HG03432 (cell line): ENCODE data around the gene FAM25A.
"Not testable (repeated sequence)": the region's sequence is repeated elsewhere in the genome, so short reads cannot be mapped to it uniquely, and the experiment has no call there.

Experiments used
- ATAC-seq: cut with Tn5 transposase; IDR thresholded peaks from one replicate; pipeline ENCODE4 v1.9.1; 2021; ENCODE audit warnings: mild to moderate bottlenecking, moderate library complexity; ENCODE audit not compliant: unreplicated experiment

Gene FAM25A

GRCh38 chr10:87020056-87020455, at the start of gene FAM25A:
Gene FAM25A, plus strand, starts transcription at chr10:87020294. Its CDS starts 31 bp downstream, at chr10:87020325.
- not testable (repeated sequence) for ATAC-seq

- no peak for ATAC-seq
These were observed 49.2 kb upstream of the FAM25A start for GRCh38 chr10:86970982-86971231.

GRCh38 chr10:86971232-86971991, 48.7 kb upstream of the FAM25A start:
- ATAC-seq: peak; percentile 82

GRCh38 chr10:86972613-86973380, 47.3 kb upstream of the FAM25A start:
- ATAC-seq: no peak

GRCh38 chr10:86974484-86974883, 45.6 kb upstream of the FAM25A start:
- no peak for ATAC-seq

- no peak for ATAC-seq
These were observed 43.6 kb upstream of the FAM25A start for GRCh38 chr10:86976362-86977056.

GRCh38 chr10:86978457-86978856, 41.6 kb upstream of the FAM25A start:
- ATAC-seq: not testable (repeated sequence)

GRCh38 chr10:86979296-86979818, 40.7 kb upstream of the FAM25A start:
- no peak for ATAC-seq

- no peak for ATAC-seq
These were observed 40.1 kb upstream of the FAM25A start for GRCh38 chr10:86979977-86980448.

GRCh38 chr10:86981020-86981419, 39.1 kb upstream of the FAM25A start:
- ATAC-seq: not testable (repeated sequence)

GRCh38 chr10:86981716-86982115, 38.4 kb upstream of the FAM25A start:
- ATAC-seq: no peak

- not testable (repeated sequence) for ATAC-seq
These were observed 35.6 kb upstream of the FAM25A start for GRCh38 chr10:86984498-86984897.

GRCh38 chr10:86988520-86988919, 31.6 kb upstream of the FAM25A start:
- ATAC-seq: no peak

- ATAC-seq: not testable (repeated sequence)
These were observed 28.7 kb upstream of the FAM25A start for GRCh38 chr10:86991362-86991761.

- ATAC-seq: no peak
These were observed 27.6 kb upstream of the FAM25A start for GRCh38 chr10:86992456-86992855.

GRCh38 chr10:86992929-86993328, 27.2 kb upstream of the FAM25A start:
- ATAC-seq: no peak

GRCh38 chr10:86999802-87000403, 20.2 kb upstream of the FAM25A start:
- not testable (repeated sequence) for ATAC-seq

- ATAC-seq: no peak
These were observed 19.6 kb upstream of the FAM25A start for GRCh38 chr10:87000491-87000890.

GRCh38 chr10:87007124-87007523, 13.0 kb upstream of the FAM25A start:
- not testable (repeated sequence) for ATAC-seq

GRCh38 chr10:87007674-87008073, 12.4 kb upstream of the FAM25A start:
- ATAC-seq: not testable (repeated sequence)

GRCh38 chr10:87008303-87008702, 11.8 kb upstream of the FAM25A start:
- ATAC-seq: not testable (repeated sequence)
